ENCODE results near the gene PCDH9.

PCDH9 gene

DNA sequence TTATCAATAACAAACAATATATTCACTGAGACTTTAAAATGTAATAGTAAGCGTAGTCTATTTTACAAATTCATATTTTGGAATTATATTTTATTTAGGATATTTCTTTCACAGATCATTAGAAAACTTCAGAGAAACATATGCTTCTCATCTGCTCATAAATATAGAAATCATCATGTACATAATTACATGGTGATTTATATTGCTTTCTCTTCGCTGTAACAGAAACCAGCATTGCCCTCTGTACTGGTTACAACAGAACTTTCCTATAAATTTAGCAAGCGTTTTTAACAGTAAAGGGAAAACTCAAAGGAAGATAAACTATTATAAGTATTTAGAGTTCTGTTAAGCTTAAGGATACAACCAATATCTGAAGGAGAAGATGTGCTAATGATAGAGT is 672.8 kb downstream of the PCDH9 start:
- no peak for TF ChIP-seq CTCF (IDR thresholded peaks at IDR 0.05; ENCODE audit: low read depth, low read length)
- no peak overlapping the region for H3K4me3 ChIP-seq (ENCODE audit: low read depth, low read length)

- no peak overlapping the region for H3K4me3 ChIP-seq (ENCODE audit: low read depth, low read length)
- no peak for TF ChIP-seq CTCF (IDR thresholded peaks at IDR 0.05; ENCODE audit: low read depth, low read length)
Observed at GRCh38 chr13:66556306-66556705, 673.8 kb downstream of the PCDH9 start.

DNA sequence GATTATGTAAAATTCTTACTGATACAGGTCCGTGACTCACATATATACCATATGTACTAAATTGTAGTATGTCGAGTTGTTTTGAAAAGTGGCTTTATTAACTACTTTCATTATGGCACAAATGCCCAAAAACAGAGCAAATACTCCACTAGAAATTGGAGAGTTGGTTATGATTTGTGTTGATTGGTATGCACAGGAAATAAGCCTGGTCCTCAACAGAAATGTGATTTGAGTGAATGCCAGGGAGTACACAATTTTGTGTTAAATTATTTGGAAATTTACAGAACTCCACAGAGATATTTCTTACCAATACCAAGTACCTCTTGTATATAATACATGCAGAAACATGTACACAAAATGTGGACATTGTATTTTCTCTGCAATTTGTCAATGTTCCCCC is 676.7 kb downstream of the PCDH9 start:
- TF ChIP-seq CTCF (IDR thresholded peaks at IDR 0.05; ENCODE audit: low read depth, low read length): no peak
- H3K4me3 ChIP-seq (ENCODE audit: low read depth, low read length): no peak overlapping the region

DNA sequence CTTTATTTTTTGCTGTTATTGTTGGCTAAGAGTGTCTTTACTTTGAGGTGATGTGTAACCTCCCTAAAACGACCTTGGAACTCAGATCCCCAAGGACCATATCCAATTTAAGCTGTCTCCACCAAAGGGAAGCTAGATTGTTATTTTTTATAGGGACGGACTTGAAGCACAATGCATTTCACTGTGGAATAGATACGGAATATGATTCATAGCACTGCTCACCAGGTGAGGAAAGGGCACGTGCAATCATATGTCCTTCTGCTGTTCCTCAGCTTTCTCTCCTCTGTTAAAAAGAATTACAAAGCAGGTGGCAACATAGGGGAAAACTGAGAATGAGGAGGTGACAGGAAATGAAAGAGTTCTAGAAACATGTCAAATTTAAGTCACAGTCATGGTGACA is 679.0 kb downstream of the PCDH9 start:
- H3K4me3 ChIP-seq (ENCODE audit: low read depth, low read length): no peak overlapping the region
- no peak for TF ChIP-seq CTCF (IDR thresholded peaks at IDR 0.05; ENCODE audit: low read depth, low read length)

GRCh38 chr13:66547685-66548084 is 682.5 kb downstream of the PCDH9 start:
- TF ChIP-seq CTCF (IDR thresholded peaks at IDR 0.05; ENCODE audit: low read depth, low read length): no peak
- H3K4me3 ChIP-seq (ENCODE audit: low read depth, low read length): no peak overlapping the region

DNA sequence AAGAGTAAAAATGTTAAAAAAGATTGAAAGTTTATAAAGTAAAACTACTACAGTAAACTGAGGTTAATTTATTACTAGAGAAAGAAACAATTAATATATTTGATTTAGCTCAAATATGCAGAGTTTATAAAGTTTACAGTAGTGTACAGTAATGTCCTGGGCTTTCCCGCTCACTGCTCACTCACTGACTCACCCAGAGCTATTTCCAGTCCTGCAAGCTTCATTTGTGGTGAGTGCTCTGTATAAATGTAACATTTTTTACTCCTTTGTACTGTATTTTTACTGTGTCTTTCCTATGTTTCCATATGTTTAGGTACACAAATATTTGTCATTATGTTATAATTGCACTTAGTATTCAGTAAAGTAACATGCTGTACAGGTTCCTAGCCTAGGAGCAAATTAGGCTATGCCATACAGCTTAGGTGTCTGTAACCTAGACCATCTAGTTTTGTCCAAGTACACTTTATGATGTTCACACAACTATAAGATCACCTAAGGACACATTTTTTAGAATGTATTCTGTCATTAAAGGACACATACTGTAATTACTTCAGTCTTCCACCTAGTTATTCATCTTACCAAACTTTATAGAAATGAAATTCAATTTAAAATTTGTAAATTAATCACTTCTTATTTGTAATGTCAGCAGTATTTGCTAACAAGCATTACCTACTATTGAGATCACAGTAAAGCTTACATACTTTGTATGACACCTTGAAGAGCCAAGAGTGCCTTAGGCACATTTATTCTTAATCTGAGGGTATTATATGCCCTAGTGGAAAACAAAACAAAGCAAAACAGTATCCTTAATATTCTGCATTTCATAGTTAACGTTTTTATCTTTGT is 683.4 kb downstream of the PCDH9 start:
- TF ChIP-seq CTCF (IDR thresholded peaks at IDR 0.05; ENCODE audit: low read depth, low read length): no peak
- H3K4me3 ChIP-seq (ENCODE audit: low read depth, low read length): no peak overlapping the region

DNA sequence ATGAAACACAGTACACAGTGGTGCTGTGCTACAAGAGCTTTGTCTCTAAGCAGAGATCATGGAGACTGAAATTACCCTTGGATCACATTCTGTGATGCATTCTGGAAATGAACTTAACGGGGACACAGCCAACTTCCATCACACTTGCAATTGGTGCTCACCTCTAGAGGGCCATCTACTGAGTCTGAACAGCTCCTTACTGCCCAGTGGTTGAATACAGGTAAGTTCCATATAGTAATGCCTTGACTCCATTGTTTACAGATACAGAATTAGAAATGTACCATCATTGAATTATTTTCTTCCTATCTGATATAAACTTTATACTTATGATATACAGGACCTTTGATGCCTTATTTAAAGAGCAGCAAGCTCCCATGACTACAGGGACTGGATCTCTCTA is 686.4 kb downstream of the PCDH9 start:
- H3K4me3 ChIP-seq (ENCODE audit: low read depth, low read length): no peak overlapping the region

More for the DNA sequence above, 686.4 kb downstream of the PCDH9 start:
- no peak for TF ChIP-seq CTCF (IDR thresholded peaks at IDR 0.05; ENCODE audit: low read depth, low read length)
